Neural cell (in vitro differentiated cells): ENCODE results near the gene P2RY8.

Experiments
- CTCF ChIP-seq: fragments of 450-650 bp; IDR thresholded peaks from 2 replicates; pipeline ENCODE4 v1.5.1; 2014; ENCODE audit warnings: antibody characterized with exemption, mild to moderate bottlenecking, moderate library complexity; ENCODE audit not compliant: poor library complexity, severe bottlenecking
- EP300 ChIP-seq: fragments of 450-650 bp; conservative IDR thresholded peaks from 2 replicates; pipeline ENCODE4 v1.6.1; 2014; ENCODE audit warnings: antibody characterized with exemption, mild to moderate bottlenecking, moderate library complexity; ENCODE audit not compliant: poor library complexity, severe bottlenecking
- EZH2 ChIP-seq: fragments of 200-600, 300-800 bp; shearing (Covaris generic), sonication (generic); IDR thresholded peaks from 2 replicates; pipeline ENCODE4 v1.6.1; 2014; ENCODE audit warnings: antibody characterized with exemption, low read length, borderline replicate concordance, mild to moderate bottlenecking; ENCODE audit not compliant: insufficient read depth, poor library complexity, severe bottlenecking
- MXI1 ChIP-seq: fragments of 450-650 bp; conservative IDR thresholded peaks from 2 replicates; pipeline ENCODE4 v1.6.1; 2014; ENCODE audit warnings: antibody characterized with exemption, mild to moderate bottlenecking; ENCODE audit not compliant: poor library complexity, severe bottlenecking
- POLR2AphosphoS5 ChIP-seq: IDR thresholded peaks from 2 replicates; pipeline ENCODE4 v1.6.1; 2012
- RAD21 ChIP-seq: fragments of 450-650 bp; conservative IDR thresholded peaks from 2 replicates; pipeline ENCODE4 v1.6.1; 2014; ENCODE audit warnings: antibody characterized with exemption, mild to moderate bottlenecking, moderate library complexity
- SMC3 ChIP-seq: fragments of 450-650 bp; conservative IDR thresholded peaks from 2 replicates; pipeline ENCODE4 v1.6.1; 2014; ENCODE audit warnings: antibody characterized with exemption, mild to moderate bottlenecking, moderate library complexity; ENCODE audit not compliant: poor library complexity
- TAF1 ChIP-seq: IDR thresholded peaks from 2 replicates; pipeline ENCODE4 v1.6.1; 2012; ENCODE audit warnings: low read depth
- TF ChIP-seq, protein P1 (sequence below): IDR thresholded peaks from 2 replicates; pipeline ENCODE4 v1.6.1; 2012; ENCODE audit warnings: borderline replicate concordance

DNA sequence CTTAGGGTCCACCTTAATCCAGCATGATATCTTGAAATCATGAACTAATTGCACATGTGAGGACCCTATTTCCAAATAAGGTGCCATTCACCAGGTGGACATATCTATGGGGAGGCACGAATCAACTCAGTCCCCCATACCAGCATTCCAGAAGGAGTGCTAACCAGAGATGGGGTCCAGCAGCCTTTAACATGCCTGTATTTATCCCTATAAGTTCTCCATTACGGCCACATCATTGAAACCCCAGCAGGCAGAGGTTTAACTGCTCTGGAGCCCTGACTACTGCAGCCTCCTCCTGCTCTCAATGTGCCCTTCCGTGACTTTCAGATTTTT, 81.1 kb downstream of the P2RY8 start:
- TF ChIP-seq POLR2AphosphoS5 = no peak
- no peak for TF ChIP-seq EZH2
- TF ChIP-seq CTCF = no peak
- TF ChIP-seq EP300 = no peak
- no peak for TF ChIP-seq MXI1
- TF ChIP-seq, protein P1, sequence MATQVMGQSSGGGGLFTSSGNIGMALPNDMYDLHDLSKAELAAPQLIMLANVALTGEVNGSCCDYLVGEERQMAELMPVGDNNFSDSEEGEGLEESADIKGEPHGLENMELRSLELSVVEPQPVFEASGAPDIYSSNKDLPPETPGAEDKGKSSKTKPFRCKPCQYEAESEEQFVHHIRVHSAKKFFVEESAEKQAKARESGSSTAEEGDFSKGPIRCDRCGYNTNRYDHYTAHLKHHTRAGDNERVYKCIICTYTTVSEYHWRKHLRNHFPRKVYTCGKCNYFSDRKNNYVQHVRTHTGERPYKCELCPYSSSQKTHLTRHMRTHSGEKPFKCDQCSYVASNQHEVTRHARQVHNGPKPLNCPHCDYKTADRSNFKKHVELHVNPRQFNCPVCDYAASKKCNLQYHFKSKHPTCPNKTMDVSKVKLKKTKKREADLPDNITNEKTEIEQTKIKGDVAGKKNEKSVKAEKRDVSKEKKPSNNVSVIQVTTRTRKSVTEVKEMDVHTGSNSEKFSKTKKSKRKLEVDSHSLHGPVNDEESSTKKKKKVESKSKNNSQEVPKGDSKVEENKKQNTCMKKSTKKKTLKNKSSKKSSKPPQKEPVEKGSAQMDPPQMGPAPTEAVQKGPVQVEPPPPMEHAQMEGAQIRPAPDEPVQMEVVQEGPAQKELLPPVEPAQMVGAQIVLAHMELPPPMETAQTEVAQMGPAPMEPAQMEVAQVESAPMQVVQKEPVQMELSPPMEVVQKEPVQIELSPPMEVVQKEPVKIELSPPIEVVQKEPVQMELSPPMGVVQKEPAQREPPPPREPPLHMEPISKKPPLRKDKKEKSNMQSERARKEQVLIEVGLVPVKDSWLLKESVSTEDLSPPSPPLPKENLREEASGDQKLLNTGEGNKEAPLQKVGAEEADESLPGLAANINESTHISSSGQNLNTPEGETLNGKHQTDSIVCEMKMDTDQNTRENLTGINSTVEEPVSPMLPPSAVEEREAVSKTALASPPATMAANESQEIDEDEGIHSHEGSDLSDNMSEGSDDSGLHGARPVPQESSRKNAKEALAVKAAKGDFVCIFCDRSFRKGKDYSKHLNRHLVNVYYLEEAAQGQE = no peak
- TF ChIP-seq TAF1 = no peak
- TF ChIP-seq RAD21 = no peak
- TF ChIP-seq SMC3 = no peak
